Stimulated activated CD4-positive, alpha-beta T cell treated with anti-CD3 and anti-CD28 coated beads, Interleukin-12 subunit alpha, Interleukin-12 subunit beta, amount 100 ng/mL, for 48 hours (primary cell): ENCODE measurements around the gene KDM3B.
"Not testable (repeated sequence)": the region's sequence is repeated elsewhere in the genome, so short reads cannot be mapped to it uniquely, and the experiment has no call there.

Experiments
- DNase-seq, 3 donors: peaks; one replicate each; pipeline ENCODE4 v3.0.0-alpha.2; 2020; ENCODE audit warnings: low read depth in 2 of 3, low spot score in 1 of 3

Gene KDM3B, protein sequence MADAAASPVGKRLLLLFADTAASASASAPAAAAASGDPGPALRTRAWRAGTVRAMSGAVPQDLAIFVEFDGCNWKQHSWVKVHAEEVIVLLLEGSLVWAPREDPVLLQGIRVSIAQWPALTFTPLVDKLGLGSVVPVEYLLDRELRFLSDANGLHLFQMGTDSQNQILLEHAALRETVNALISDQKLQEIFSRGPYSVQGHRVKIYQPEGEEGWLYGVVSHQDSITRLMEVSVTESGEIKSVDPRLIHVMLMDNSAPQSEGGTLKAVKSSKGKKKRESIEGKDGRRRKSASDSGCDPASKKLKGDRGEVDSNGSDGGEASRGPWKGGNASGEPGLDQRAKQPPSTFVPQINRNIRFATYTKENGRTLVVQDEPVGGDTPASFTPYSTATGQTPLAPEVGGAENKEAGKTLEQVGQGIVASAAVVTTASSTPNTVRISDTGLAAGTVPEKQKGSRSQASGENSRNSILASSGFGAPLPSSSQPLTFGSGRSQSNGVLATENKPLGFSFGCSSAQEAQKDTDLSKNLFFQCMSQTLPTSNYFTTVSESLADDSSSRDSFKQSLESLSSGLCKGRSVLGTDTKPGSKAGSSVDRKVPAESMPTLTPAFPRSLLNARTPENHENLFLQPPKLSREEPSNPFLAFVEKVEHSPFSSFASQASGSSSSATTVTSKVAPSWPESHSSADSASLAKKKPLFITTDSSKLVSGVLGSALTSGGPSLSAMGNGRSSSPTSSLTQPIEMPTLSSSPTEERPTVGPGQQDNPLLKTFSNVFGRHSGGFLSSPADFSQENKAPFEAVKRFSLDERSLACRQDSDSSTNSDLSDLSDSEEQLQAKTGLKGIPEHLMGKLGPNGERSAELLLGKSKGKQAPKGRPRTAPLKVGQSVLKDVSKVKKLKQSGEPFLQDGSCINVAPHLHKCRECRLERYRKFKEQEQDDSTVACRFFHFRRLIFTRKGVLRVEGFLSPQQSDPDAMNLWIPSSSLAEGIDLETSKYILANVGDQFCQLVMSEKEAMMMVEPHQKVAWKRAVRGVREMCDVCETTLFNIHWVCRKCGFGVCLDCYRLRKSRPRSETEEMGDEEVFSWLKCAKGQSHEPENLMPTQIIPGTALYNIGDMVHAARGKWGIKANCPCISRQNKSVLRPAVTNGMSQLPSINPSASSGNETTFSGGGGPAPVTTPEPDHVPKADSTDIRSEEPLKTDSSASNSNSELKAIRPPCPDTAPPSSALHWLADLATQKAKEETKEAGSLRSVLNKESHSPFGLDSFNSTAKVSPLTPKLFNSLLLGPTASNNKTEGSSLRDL (N-terminal part only)

GRCh38 chr5:138352071-138352721, at the start of gene KDM3B:
Gene KDM3B (plus strand): TSS chr5:138352685. CDS start chr5:138352796, 111 bp downstream.
- peak; percentile 83 to 96 (median 91) for DNase-seq

DNA sequence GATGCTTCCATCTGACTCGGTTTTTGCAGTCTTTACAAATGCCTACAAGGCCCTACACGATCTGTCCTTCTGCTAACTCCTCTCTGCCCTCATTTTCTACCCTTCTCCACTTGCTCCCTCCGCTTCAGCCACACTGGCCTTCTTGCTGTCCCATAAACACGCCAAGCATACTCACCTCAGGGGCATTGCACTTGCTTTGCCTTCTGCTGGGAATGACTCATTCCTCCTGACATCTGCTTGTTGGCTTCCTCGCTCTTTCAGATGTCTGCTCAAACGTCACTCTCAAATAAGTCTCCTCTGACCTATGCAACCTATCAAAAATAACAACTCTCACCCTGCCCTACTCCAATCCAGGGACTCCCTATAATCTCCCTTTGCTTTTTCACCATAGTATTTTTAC, 49.1 kb upstream of the KDM3B start:
- no peak for DNase-seq

DNA sequence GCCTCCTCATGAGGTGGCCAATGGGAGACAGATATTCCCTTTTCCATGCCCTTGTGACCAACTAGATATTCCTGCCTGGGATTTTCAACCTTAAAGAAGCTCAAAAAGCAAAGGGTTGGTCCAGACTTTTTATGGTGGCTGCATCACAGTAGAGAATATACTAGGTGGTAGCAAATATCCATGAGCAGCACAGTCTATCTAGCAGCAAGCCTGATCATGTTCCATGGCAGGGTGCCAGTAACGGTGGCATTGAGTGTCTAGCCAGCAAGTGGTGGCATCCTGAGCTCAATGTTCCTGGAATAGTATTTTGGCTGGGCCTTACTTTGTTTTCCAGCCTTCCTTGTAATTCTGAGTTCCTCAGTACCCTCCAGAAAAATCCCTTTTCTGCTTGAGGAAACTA, 46.7 kb upstream of the KDM3B start:
- no peak for DNase-seq

- no peak for DNase-seq
Measured at GRCh38 chr5:138315751-138316278, 36.7 kb upstream of the KDM3B start.

DNA sequence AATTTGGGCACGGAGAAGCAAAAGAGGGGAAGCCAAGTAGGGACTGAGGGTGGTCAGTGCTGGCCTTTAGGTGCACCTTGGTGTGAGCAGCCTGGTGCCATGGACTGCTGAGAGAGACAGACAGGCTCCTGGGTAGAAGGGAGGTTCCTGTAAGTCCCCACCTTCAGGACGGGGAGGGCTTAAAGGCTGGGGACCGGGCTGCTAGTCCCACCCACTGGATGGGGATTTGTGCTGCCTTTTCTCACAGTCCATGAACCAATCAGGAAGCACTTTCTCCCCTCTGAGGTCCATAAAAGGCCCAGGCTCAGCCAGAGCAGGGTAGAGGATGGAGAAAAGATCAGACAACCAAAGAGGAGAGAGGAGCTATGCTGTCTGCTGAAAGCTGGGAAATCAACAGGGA, 36.1 kb upstream of the KDM3B start:
- no peak for DNase-seq

- DNase-seq: not testable (repeated sequence)
Measured at GRCh38 chr5:138318211-138318610, 34.3 kb upstream of the KDM3B start.

DNA sequence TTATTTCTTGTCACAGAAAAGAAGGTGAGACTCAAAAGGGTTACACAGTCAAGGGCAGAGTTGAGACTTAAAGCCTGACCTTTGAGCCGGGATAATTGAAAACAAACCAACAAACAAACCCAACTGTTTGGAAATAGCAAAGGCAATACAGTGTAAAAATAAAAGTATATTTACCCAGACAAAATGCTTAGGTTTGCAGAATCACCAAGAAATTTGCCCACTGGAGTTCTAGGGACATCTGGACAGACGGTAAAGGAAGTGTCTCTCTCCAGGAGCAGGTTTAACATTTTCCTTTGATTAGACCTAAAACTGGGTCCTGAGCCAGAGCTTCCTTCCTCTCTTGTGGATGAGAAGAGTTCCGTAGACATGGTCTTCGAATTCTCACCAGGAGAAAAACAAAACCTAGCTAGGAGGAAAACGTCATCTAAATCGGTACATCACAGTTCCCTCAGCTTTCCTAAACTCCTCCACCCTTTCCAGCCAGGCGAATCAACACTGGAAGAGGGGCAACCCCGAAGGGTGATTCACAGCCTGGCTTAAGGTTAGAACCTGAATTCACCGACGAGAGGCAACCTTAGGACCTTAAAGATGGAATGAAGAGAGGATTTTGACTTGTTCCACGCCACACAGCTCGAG, 21.6 kb upstream of the KDM3B start:
- DNase-seq: no peak

- DNase-seq: peak; percentile 91 to 95 (median 95)
Measured at GRCh38 chr5:138331449-138332368, 20.8 kb upstream of the KDM3B start, which contains the start of gene CDC25C. Gene CDC25C (minus strand): TSS chr5:138331804. CDS start chr5:138331180, 624 bp downstream.

GRCh38 chr5:138334867-138335447, 17.5 kb upstream of the KDM3B start:
- DNase-seq: no peak

DNA sequence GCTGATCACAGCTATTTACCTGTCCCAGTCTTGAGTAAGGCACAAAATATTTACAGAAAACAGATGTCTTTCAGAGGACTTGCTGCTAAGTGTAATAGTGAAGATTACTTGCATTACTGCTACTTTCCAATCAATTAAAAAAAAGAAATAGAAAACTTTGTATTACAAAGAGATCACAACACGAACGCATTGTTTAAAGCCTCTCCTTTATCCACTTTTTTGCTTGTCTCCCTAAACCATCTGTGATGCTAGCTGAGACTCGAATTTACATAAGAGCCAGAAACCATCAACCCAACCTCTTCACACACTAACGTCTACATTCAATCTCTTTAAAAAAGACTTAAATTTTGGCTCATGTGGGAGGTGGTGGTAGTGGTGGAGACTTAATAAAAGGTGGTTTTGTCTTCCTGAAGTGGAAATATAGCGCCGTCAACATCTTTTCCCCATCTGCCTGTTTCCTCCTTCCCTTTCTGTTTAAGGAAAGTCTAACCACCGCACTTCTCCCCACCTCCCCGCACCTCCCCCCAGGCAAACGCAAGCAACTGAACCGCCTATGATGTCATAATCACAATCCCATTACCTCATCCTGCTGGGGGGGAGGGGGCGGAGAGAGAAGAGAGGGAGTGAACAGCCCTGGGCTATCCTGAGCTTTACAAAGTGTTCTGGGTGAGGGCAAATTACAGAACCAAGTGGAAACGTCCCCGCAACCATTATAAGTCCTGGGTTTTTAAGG, 15.4 kb upstream of the KDM3B start:
- DNase-seq: peak in 1 of 3 donors; percentile 69

GRCh38 chr5:138337685-138338410, 14.6 kb upstream of the KDM3B start, which contains the start of gene FAM53C:
Gene FAM53C (plus strand): TSS chr5:138338266. CDS start chr5:138341336, 3,070 bp downstream.
- peak; percentile 86 to 87 (median 86) for DNase-seq

DNA sequence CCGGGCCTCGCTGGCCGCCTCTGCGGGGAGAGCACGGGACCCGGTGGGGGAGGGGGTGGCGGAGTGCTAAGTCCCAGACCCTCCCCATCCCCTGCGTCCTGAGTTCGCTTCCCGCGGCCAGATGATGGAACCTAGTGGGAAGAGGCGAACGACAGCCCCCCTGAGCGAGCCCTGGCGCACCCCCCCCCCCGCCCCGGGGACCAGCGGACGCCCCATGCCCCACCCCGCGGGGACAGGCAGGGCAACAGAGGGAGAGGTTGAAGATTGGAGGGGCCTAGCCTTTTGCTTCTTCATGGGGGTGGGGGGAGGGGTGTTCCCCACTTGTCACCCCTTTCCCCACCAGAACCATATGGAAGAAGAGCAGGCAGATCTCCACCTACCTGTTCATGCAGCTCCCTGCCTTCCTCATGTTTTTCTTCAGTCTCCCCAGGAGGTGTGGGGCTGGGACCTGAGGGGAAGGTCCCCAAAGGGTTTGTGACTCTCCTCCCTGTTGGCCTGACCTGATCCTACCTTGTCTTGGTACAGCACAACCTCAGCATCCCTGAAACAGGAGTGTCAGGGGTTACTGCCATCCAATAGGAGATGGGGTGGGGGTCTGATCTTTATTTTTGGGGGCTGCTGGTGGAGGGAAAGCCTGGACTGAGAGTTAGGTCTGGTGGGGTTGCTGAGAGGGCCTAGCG, 13.9 kb upstream of the KDM3B start:
- no peak for DNase-seq

DNA sequence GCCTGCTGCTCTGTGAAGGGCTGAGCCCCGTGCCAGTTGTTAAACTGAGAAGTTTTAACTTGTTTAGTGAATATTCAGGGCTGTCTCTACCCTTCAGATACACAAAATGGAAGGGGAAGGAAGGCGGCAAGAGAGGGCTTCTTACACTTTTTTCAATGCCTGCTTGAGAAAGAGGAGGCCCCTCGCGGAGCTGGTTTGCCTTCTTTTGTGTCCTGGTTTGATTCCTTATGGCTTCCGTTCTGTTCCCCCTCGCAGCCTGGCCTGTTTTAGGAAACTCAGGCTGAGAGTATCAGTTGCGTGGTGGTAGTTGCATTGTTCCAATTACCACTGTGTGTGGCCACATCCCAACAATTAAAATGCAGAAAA, 13.4 kb upstream of the KDM3B start:
- DNase-seq: no peak

- DNase-seq: no peak
Measured at GRCh38 chr5:138339464-138339863, 13.0 kb upstream of the KDM3B start.

DNA sequence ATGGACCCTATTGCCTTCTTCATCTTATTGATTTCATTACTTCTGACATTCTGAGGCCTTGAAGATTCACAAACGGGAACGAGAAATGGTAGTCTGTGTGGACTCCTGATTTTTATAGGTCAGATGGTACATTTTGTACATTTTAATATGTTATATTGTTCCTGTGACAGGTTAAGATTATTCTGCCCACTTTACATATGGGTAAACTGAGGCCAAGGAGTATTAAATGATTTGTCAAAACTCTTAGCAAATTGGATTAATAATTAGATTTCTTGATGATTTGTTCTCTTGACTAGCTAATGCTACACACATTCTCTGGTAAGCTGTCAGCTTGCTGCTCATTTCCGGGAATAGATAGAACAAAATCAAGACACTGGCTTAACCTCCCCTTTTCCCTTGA, 12.5 kb upstream of the KDM3B start:
- no peak for DNase-seq

DNA sequence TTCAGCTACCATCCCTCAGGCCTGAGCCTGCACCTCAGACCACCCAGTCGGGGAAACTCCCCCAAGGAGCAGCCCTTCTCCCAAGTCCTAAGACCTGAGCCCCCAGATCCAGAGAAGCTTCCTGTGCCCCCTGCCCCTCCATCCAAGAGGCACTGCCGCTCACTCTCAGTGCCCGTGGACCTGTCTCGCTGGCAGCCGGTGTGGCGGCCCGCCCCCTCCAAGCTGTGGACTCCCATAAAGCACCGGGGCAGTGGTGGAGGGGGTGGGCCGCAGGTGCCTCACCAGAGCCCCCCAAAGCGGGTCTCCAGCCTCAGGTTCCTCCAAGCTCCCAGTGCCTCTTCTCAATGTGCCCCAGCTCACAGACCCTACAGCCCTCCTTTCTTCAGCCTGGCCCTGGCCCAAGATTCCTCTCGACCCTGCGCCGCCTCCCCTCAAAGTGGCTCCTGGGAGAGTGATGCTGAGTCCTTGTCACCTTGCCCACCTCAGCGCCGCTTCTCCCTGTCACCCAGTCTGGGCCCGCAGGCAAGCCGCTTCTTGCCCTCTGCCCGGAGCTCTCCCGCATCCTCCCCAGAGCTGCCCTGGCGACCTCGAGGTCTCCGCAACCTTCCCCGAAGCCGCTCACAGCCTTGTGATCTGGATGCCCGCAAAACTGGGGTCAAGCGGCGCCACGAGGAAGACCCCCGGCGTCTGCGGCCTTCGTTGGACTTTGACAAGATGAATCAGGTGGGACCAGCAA, 7.4 kb upstream of the KDM3B start:
- no peak for DNase-seq
